DMS79 (cell line): Measurements from ENCODE around the gene APH1B.
"Not testable (repeated sequence)": the region's sequence is repeated elsewhere in the genome, so short reads cannot be mapped to it uniquely, and the experiment has no call there.

ENCODE experiments used
- DNase-seq: peaks from one replicate; lab custom pipeline; 2025; lab: John Stamatoyannopoulos, UW

APH1B gene

DNA sequence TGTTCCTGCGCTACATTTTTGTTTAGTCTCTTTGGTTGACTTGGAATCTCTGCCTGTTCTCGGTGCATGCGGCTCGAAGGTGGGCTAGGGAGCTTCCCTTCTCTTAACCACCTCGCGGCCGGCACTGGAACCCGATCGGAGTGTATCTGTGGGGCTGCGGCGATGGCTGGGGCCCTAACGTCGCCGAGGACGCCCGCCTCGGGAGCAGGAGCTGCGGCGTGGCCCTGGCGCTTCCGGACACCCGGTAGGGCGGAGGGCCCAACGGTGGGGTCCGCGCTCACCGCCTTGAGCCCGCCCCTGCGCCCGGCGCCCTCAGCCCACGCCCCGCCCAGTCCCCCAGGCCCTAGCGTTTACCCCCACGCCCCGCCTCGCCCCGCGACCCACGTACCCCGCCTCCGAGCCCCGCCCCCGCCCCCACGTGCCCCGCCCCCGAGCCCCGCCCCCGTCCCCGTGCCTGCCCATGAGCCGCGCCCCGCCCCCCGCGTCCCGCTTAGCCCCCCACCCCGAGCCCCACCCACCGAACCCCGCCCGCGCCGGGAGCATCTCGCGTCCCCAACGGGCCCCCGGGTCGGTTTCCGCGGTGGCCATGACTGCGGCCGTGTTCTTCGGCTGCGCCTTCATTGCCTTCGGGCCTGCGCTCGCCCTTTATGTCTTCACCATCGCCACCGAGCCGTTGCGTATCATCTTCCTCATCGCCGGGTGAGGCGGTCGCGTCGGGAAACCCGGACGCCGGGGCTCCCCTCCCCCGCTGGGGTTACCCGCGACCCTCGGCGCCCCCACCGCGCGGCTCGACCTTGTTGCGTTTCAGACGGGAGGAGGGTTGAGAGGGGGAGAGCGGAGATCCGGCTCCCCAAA lies at the start of gene APH1B:
APH1B (plus strand) TSS at position 568 of the 855 bp plus-strand sequence; CDS start at position 587, 19 bp downstream.
- peak; percentile 23 for DNase-seq

DNA sequence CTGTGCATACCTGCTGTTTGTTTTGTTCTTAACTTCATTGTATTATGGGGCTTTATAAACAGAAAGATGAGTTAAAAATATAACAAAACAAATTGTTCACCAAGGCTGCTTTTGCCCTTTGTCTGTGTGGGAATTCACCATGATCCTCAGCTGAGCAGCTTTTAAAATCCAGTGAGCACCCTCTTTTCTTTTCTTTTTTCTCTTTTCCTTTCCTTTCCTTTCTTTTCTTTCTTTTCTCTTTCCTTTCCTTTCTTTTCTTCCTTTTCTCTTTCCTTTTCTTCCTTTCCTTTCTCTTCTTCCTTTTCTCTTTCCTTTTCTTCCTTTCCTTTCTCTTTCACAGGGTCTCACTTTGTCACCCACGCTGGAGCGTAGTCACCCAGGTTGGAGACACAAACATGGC lies 49.7 kb upstream of the APH1B start:
- no peak for DNase-seq

DNA sequence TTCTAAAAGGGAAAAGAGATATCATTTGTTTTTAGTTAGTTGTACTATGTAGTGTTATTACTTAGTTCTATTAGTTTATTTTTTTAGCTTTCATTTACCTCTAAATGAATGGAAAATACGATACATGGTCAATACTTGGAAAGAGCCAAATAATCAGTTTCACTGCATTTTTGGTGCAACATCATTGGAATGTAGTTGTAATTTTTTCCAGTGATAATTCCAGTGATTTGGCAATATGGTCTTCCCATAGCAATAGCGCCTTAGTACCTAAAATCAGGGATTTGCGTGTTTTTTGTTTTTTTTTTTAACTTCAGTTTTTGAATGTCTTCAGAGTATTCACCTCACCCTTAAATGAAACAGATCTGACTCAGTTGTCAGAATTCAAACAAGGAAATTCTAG lies 46.2 kb upstream of the APH1B start:
- DNase-seq: no peak

DNA sequence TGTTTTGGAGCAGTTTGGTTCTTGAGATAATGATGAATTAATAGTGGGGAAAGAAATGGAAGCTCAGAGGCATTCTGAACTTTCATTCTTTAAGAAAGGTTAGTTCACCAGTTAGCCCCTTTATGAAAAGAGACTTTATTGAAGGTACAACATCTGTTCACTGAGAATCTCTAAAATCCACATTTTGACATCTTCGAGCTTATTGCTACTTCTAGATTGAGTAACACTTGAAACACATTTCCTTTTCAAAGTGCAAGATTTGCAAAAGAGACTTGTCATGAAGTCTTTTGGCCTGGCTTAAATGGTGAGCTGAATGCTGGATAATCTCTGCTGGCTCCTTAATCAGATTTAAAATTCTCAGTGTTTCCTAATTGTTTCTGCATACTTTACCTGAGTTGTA lies 45.7 kb upstream of the APH1B start:
- no peak for DNase-seq

DNA sequence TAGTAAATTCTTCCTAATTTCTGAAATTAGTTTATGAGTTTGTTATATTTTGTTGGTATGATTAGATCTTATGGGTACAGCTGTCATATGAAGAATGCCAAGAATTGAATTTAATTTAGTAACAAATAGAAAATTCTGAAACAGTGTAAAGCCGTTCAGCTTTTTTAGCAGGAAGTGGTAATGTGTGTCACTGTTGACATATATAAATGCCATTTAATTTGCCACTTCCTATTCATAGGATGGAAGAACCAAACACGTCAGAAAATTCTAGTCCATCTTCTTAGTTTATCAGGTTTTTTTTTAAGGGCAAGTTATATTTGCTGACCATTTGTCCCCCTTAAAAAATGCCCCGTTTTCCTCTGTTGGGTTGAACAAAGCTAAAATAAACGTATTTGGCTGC lies 45.0 kb upstream of the APH1B start:
- DNase-seq: no peak

DNA sequence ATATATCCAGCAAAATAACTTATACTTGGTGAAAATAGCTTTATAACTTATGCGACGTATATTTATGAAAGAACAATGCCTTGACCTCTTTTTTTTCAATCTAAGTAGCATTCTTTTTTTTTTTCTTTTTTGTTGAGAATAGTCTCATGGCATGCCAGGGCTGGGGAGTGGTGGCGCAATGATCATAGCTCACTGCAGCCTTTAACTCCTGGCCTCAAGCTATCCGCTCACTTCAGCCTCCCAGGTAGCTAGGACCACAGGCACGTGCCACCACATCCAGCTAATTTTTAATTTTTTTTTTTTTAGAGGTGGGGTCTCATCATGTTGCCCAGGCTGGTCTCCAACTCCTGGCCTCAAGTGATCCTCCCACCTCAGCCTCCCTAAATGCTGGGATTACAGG lies 44.5 kb upstream of the APH1B start:
- no peak for DNase-seq

DNA sequence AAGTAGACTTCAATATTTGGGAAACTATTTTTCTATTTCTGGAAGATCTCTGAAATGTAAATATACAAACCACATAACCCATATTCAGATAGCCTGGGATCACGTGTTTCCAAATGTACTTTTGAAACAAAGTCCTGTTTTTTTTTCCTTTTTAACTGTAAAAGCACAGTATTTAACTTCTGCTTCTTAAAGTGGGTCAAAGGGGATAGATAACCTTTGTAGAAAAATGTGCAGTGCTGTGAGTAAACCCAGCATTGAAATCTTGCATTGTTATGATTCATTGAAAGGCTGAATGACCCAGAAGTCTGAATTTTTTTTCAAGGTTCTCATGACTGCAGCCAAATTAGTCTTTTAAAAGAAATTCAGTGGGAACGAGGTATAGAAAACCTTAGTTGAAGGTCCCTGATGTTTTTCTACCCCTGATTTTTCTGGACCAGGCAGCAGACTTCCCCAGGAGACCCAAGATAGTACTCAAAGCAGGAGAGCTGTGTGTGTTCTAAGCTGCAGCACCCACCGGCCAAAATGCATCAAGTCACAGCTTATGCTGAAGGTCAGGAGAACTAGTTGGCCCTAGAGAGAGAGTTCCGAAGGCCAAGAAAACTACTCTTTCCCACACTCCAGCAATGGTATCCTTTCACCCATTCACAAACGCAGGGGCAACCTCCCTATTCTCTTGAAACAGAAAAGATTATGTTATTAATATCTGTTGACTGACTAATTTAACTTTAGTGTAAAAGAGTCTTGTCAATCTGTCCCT lies 43.6 kb upstream of the APH1B start:
- DNase-seq: no peak

DNA sequence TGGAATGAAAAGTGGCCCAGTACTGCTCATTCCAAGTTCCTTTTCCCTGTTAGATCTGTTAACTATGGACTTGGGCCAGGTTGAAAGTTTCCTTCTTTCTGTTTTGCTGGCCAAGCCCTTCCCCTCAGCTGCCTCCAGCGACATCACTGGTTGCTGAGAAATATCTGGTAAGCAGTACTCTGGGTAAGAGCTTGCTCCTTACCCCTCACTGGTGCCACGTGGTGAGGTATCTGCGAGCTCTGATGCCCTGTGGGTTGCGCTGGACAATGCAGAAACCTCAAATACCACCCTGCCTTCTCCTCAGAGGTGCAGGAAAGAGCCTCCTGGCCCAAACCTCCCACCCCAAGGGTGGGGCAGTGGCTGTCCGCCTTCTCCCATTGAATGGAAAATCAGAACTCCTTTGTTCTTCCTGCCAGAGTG lies 42.9 kb upstream of the APH1B start:
- no peak for DNase-seq

DNA sequence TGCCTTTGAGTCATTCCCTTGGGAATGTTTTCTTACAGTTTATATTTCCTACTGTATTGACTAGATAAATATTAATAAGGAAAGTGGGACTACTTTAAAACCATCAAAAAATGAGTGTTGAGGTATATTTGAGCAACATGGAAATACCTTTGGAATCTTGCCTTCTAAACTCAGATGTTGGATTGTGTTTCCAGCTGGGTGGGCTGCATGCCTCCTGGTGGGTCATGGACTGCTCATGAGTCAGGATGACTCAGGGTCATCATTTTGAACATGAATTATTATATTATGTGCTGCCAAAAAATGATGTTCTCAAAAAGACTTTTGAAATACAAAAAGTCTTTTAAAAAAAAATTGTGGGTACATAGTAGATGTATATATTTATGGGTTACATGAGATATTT lies 41.1 kb upstream of the APH1B start:
- no peak for DNase-seq

DNA sequence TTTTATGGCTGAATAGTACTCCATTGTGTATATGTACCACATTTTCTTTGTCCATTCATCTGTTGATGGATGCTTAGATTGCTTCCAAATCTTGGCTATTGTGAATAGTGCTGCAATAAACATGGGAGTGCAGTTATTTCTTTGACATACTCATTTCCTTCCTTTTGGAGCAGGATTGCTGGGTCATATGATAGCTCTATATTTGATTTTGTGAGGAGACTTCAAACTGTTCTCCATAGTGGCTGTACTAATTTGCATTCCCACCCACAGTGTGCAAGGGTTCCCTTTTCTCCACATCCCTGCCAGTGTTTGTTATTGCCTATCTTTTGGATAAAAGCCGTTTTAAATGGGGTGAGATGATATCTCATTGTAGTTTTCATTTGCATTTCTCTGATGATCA lies 40.3 kb upstream of the APH1B start:
- not testable (repeated sequence) for DNase-seq

DNA sequence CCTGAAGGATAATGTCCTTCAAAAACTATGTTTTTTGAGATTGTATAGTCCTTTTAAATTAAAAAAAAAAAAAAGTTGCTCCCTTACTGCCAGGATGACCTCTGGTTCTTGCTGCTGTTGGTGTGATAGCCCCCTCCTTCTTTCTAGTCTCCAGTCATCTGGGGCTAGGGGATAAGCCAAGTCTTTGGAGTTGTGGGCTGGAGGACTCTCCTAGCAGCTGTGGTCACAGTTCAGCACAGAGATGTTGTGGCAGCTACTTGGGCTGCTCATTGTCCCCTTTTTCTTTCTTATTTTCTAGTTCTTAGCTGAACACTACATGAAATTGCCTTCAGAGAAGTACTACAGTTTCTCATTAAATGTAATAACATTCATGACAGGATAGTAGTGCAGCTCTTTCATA lies 39.2 kb upstream of the APH1B start:
- DNase-seq: no peak

DNA sequence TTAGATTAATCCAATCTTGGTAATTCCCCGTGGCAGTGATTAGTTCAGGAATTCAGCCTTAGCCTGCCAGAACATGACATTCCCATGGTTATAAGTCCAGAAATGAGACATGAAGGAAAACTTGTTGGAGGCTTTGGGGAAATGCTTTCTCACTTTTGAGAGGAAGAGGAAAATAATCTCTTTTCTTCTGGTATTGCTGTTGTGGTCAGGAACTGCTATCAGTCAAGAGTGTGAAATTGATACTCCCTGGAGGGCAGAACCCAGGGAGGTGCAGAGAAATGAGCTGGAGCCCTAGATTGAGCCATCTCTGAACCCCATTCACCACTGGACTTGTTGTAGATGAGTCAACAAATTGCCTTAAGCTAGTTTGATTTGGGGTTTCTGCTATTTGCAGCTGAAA lies 38.6 kb upstream of the APH1B start:
- DNase-seq: no peak

DNA sequence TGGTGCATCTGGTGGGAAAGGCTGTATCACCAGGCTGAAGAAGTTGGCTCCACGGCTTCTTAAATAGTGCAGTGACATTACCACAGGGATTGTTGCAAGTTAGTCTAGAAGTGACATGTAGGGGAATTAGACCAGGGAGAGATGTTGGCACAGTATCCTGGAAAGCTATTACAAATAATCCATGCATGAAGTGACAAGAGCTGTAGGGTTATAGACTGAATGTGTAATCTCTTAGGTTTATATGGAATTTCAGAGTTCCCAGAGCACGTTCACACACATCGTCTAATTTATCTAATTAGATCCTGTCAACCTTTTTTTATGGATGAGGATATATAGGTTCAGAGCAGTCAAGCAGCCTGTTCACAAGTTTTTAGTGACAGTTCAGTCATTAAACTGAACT lies 37.3 kb upstream of the APH1B start:
- peak; percentile 34 for DNase-seq

DNA sequence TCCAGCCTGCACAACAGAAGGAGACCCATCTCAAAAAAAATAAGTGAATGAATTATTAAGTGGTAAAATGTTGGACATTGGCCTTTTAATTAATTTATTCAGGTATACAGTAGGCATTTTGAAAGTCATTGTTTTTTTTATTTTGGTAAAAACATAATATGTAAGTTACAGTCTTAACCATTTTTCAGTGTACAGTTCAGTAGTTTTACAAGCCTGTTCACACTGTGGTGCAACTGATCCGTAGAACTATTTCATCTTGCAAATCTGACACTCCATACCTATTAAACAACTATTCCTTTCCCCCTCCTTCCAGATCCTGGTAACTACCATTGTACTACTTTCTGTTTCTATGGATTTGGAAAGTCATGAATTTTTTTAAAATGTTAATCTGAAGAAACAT lies 36.1 kb upstream of the APH1B start:
- no peak for DNase-seq

DNA sequence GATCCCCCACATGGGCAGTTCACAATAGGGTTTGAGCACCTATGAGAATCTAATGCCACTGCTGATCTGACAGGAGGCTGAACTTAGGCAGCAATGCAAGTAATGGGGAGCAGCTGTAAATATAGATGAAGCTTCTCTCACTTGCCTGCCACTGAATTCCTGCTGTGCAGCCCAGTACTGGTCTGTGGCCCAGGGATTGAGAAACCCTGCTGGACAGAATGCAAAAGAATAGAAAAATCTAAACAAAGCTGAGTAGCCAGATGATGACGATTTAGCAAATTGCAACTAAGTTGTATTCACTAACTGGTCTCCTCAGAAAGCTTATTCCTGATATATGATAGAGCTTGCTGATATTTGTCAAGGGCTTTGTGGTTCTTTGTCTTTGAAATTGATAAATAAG lies 34.3 kb upstream of the APH1B start:
- no peak for DNase-seq

DNA sequence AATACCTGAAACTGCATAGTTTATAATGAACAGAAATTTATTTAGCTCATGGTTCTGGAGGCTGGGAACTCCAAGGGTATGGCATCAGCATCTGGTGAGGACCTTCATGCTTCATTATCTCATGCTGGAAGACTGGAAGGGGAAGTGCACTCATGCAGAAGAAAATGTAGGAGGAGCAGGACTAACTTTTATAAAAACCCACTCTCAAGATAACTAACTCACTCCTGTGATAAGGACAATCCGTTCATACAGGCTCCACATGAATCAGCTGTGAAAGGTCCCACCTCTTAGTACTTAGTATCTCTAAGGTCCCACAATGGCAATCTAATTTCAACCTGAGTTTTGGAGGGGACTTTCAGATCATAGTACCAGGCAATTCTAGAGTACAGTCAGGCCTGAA lies 33.6 kb upstream of the APH1B start:
- no peak for DNase-seq

DNA sequence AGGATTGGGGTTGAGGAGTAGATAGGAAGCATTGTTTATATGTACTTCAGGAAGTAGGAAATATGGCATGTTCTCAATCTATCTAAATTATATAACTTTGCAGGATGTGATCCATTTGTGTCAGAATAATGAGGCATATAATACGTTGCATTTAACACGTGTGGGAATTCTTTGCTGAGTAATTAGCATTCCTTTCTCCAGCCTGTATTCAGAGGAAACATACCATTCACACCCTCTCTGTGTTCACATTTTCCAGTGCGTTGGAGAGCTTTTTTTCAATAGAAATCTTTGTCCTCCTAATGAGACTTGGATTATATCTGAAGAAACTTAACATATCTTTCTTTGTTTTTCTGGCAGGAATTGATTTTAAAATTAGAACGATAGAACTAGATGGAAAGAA lies 33.0 kb upstream of the APH1B start:
- DNase-seq: no peak

DNA sequence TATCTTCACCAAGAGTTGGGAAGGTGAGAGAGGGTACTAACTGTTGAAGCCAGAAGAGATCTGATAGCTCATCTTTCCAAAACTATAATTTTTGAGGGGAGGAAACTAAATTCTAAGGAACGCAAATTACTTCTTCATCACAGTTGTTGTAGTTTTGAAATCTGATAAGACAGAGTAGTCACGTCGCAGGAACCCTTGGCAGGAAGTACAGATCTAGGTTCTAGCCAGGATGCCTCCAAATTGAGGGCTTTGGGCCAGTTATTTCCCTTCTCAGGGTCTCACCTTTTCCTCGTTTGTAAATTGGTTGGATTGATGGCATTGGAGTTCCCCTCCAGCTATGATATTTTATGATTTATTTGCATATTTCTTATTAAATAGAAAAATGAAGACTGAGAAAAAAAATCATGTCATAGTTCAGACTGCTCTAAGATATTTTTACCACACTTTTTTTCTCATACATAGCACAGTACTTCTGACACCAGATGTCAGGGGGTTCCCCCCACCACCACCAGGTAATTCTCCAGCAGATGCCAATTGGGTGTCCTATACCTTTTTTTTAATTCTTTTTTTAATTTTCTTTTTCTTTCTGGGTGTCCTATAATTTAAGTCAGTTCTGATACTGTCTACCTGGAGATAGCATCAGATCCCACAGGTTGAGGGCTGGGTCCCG lies 32.3 kb upstream of the APH1B start:
- no peak for DNase-seq

DNA sequence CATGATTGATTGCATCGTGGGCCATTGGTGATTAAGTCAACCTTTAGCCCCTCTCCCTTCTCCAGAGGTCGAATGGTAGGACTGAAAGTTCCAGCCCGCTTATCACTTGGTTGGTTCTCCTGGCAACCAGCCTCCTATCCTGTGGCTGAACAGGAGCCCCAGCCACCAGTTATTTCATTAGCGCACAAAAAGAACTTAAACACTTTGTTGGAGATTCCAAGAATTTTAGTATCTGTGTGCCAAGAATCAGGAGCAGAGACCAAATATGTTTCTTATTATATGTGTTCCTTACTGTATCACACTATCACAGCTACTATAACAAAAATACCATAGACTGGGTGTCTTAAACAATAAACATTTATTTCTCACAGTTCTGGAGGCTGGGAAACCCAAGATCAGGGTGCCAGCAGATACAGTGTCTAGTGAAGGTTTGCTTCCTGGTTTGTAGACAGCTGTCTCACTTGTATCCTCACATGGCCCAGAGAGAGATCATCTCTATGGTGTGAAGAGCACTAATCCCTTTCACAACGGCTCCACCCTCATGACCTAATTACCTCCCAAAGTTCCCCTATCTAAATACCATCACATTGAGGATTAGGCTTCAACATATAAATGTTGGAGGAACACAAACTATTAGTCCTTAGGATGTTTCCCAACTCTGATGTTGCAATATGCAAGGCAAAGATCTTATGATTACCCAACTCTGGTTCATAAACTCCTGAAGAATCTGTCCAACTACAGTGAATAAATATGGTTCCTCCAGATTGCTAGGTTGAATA lies 30.5 kb upstream of the APH1B start:
- DNase-seq: no peak

DNA sequence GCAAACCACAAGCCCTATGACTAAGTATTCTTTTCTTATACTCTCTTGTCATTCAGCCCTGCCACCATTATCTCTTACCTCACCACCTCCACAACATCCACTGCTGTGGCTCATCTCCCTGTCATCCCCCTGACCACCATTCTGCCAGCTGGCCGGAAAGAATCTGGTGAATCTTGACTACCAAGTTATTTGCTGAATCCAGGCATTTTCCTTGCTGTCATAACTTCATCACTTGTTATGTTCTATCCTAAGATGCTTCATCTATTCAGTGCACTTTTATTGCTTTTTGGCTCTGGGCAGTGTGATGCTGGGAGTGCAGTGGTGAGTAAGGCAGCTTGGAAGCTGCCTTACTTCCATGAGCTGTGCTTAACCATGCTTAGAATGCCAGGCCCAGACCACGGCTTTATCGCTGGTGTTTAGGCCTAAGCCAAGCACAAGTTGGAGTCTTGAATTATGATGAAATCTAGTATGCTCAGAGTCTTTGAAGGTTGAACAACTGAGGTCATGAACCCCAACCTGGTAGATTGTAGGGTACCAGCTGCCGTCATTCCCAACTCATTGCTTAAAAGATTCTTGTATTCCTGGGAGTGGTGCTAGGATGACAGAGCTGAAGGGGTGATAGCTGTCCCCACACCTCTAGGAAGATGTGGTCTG lies 27.0 kb upstream of the APH1B start:
- DNase-seq: no peak

DNA sequence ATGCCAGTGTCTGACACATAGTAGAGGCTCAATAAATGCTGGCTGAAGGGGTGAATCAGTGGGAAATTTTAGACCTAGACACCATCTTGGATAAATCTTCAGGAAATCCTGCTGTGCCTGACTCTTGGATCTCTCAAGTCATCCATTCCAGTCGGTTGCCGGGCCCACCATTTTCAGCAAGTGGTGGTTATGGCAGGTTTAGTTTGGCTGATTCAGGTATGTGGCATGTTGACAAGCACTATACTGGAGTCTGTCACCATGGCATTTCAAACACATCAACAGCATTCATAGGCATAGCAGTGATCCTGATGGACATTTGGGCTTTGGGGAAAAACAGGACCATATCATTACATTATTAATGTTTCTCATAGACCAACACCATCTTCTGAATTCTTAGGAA lies 25.7 kb upstream of the APH1B start:
- DNase-seq: no peak

DNA sequence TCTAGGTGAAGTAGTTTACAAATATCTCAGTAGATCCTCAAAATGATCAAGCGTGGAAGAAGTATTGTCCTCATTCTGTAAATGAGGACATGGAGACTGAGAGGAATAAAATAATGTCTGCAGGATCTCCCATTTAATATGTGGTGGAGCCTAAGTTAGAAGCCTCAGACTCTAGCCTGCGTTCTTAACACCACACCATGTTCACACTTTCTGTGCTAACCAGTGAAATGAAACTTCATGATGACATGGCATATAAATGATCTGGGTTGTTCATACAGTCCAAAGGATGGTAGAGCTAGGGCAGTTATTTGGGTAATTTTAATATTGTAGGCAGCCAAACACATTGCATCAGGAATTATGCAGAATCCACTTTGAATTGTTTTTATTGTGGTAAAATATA lies 25.1 kb upstream of the APH1B start:
- no peak for DNase-seq
